Endodermal cell (in vitro differentiated cells): ENCODE results near the gene RNF224. TPM values are rescaled to one million over a fixed set of nuclear protein-coding genes. Genes with fewer than 3 reads are reported as not detected.

ENCODE experiments used
- DNase-seq: peaks from one replicate; pipeline ENCODE4 v3.0.0-alpha.2; 2017
- H3K27ac ChIP-seq: 2 replicates; pipeline ENCODE4 v1.5.1; 2013; ENCODE audit warnings: mild to moderate bottlenecking, low read depth, low read length, moderate library complexity
- H3K27me3 ChIP-seq: 2 replicates; pipeline ENCODE4 v1.6.1; 2013; ENCODE audit warnings: mild to moderate bottlenecking, low read length, moderate library complexity; ENCODE audit not compliant: insufficient read depth, control insufficient read depth, poor library complexity, severe bottlenecking
- H3K36me3 ChIP-seq: 2 replicates; pipeline ENCODE4 v1.7.0; 2013; ENCODE audit warnings: mild to moderate bottlenecking, low read length, moderate library complexity; ENCODE audit not compliant: control insufficient read depth, insufficient read depth
- H3K4me1 ChIP-seq: one replicate; pipeline ENCODE4 v1.7.0; 2013; ENCODE audit warnings: low read length; ENCODE audit not compliant: control insufficient read depth, insufficient read depth
- H3K4me3 ChIP-seq: 2 replicates; pipeline ENCODE4 v1.5.1; 2013; ENCODE audit warnings: mild to moderate bottlenecking, low read length, moderate library complexity
- H3K9ac ChIP-seq: 2 replicates; pipeline ENCODE4 v1.6.1; 2013; ENCODE audit warnings: mild to moderate bottlenecking, low read length, moderate library complexity; ENCODE audit not compliant: poor library complexity, severe bottlenecking; ENCODE audit errors: extremely low read depth
- H3K9me3 ChIP-seq: 2 replicates; pipeline ENCODE4 v1.6.1; 2013; ENCODE audit warnings: mild to moderate bottlenecking, low read length, moderate library complexity; ENCODE audit not compliant: control insufficient read depth
- H3K27ac Mint-ChIP-seq: 2 replicates; pipeline ENCODE4 v1.8.0; 2020; ENCODE audit warnings: mixed read lengths
- H3K27me3 Mint-ChIP-seq: 2 replicates; pipeline ENCODE4 v1.8.0; 2021; ENCODE audit warnings: mild to moderate bottlenecking, mixed read lengths; ENCODE audit not compliant: insufficient read depth
- H3K36me3 Mint-ChIP-seq: 2 replicates; pipeline ENCODE4 v1.8.0; 2020; ENCODE audit warnings: low read depth, mixed read lengths
- H3K4me1 Mint-ChIP-seq: 2 replicates; pipeline ENCODE4 v1.8.0; 2020; ENCODE audit warnings: mixed read lengths
- H3K4me3 Mint-ChIP-seq: 2 replicates; pipeline ENCODE4 v1.8.0; 2020; ENCODE audit warnings: mild to moderate bottlenecking, moderate library complexity, mixed read lengths
- H3K9me3 Mint-ChIP-seq: 2 replicates; pipeline ENCODE4 v1.8.0; 2020; ENCODE audit warnings: mild to moderate bottlenecking, mixed read lengths
- WGBS, 2 experiments: methylation state at CpG; one replicate each; pipeline versions ENCODE4 v1.1.5 to v1.1.7; 2013; ENCODE audit warnings: missing lambda C conversion rate in 2 of 2, mixed read lengths in 1 of 2; ENCODE audit not compliant: insufficient coverage in 1 of 2, insufficient read length in 1 of 2; 5-methylcytosine and 5-hydroxymethylcytosine counted together
- long read RNA-seq, 4 experiments: library from polyadenylated mRNA in 2 of 4; library from RNA in 1 of 4; library from capped mRNA in 1 of 4; stranded (forward) in 3 of 4; unstranded in 1 of 4; transcript quantifications; one replicate each; pipeline ENCODE4 v2.0.0, GENCODE V29; 2020 to 2021; ENCODE audit warnings: inconsistent platforms in 1 of 4
- polyA plus RNA-seq, 2 experiments: library from polyadenylated mRNA; stranded (reverse); fragments of 50-300 nt; gene quantifications; one replicate each; pipeline ENCODE4 v1.2.3, GENCODE V29; 2013
- total RNA-seq, 2 donors: library from RNA; stranded (reverse); fragmentation: NEBNext Ultra II Directional in 1 of 2; extraction: Animal tissue kit (Norgen Biotek cat#: 25700) in 1 of 2; gene quantifications; 2 replicates in 1 of 2; 3 replicates in 1 of 2; pipeline ENCODE4 v1.2.1, GENCODE V29; 2021
- TF ChIP-seq, protein P1 (sequence below): fragments of 200-600 bp; sonication (generic); conservative IDR thresholded peaks from 2 replicates; pipeline ENCODE4 v1.5.0; 2021; ENCODE audit warnings: antibody characterized with exemption, mild to moderate bottlenecking

The RNF224 gene
- under 1 TPM; 0.24 to 0.38 TPM for total RNA-seq
- polyA plus RNA-seq (2013, experiment 1 of 2): not detected
- not detected for polyA plus RNA-seq (2013, experiment 2 of 2)
- long read RNA-seq, experiment 1: 0 reads
- long read RNA-seq, experiment 2: 0 reads
- long read RNA-seq, experiment 3: 0 reads
- long read RNA-seq, experiment 4: 0 reads

DNA sequence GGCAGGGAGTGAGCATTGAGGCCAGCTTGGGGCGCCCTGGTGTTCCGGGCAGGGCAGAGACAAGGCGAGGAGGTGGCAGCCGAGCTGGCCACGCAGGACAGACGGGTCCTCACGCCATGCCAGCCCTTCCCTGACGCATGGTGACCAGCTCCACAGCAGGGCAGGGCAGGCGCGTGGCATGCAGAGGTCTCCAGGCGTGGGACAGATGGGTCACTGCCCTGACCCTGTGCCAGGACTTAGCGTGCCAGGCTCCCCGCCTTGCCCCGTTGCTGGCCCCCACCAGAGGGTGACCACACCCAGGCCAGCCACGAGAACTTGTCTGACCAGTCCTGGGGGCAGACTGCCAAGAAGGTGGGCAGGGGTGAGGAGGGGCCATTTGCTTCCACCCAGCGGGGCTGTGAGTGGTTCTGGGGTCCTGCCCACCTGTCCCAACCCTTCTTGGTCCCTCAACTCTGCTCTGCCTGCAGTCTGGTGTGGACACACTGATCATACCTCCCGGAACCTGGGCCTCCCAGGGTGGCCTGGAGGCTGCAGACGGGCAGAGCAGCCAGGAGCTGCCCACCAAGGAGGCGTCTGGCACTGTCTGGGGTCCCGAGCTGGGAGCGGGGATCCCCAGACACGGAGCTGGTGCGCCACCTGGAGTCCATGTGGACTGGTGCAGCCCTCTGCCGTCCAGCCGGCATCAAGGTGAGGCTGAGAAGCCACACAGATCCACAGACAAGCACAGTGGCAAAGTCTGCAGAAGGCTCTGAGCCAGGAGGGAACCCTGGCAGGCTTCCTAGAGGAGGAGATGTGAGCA, at the start of gene RNF224:
Gene RNF224, plus strand, starts transcription at position 449 of the 799 bp plus-strand sequence. CDS start 834 bp downstream, outside the sequence.
- WGBS, 2 experiments: 60 to 62% methylated on average over 22 to 25 of the region's 25 CpGs
- no peaks in the 10 kb centered on the region for H3K36me3 ChIP-seq
- H3K4me1 Mint-ChIP-seq: peaks cover 2% of the 10 kb centered on the region
- H3K4me3 Mint-ChIP-seq: no peak within 1 kb of the TSS
- H3K9me3 Mint-ChIP-seq: no peaks in the 10 kb centered on the region
- DNase-seq: peak; percentile 96
- H3K9ac ChIP-seq: no peak within 1 kb of the TSS
- H3K27me3 ChIP-seq: no peaks in the 10 kb centered on the region
- peak within 1 kb of the TSS; percentile 81 for H3K27ac Mint-ChIP-seq
- no peaks in the 10 kb centered on the region for H3K27me3 Mint-ChIP-seq
- no peak within 1 kb of the TSS for H3K27ac ChIP-seq
- no peaks in the 10 kb centered on the region for H3K4me1 ChIP-seq
- no peaks in the 10 kb centered on the region for H3K9me3 ChIP-seq
- TF ChIP-seq, protein P1, sequence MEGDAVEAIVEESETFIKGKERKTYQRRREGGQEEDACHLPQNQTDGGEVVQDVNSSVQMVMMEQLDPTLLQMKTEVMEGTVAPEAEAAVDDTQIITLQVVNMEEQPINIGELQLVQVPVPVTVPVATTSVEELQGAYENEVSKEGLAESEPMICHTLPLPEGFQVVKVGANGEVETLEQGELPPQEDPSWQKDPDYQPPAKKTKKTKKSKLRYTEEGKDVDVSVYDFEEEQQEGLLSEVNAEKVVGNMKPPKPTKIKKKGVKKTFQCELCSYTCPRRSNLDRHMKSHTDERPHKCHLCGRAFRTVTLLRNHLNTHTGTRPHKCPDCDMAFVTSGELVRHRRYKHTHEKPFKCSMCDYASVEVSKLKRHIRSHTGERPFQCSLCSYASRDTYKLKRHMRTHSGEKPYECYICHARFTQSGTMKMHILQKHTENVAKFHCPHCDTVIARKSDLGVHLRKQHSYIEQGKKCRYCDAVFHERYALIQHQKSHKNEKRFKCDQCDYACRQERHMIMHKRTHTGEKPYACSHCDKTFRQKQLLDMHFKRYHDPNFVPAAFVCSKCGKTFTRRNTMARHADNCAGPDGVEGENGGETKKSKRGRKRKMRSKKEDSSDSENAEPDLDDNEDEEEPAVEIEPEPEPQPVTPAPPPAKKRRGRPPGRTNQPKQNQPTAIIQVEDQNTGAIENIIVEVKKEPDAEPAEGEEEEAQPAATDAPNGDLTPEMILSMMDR: peak; percentile 96
- H3K4me3 ChIP-seq: no peak within 1 kb of the TSS
- H3K36me3 Mint-ChIP-seq: no peaks in the 10 kb centered on the region

DNA sequence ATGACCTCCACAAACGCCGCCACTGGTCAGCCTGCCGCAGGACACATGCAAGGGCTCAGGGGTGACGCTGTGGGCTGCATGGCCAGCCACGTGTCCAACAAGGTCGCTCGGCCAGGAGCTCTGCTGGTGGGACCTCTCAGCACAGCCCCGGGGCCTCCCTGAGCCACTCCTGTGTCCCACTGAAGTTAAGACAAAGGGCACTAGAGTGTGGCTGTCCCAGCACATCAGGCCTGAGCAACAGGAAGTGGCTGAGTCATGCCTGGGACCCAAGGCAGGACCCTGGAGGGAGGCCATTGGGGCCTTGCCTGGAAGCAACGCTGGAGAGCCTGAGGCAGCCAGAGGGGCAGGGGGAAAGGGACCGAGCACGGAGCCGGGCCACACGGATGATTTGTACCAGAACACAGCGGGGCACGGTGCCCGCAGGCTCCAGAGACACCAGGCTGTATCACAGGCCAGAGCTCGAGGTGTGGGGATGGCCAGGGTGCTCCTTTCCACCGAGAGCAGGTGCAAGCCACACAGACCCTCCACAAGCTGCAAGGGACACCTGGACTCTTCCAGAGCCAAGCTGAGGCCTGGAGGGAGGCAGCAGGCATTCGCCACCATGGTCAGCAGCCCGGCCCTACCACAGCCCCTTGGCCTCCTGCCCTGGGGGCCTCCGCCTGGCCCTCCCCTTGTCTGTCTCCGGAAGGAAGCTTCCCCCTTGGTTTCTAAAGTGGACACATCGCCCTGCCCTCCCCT, 48.9 kb upstream of the RNF224 start:
- no peaks in the 10 kb centered on the region for H3K4me1 ChIP-seq
- no peaks in the 10 kb centered on the region for H3K9me3 ChIP-seq
- no peak overlapping the region for H3K4me3 ChIP-seq
- TF ChIP-seq, protein P1: no peak
- Mint-ChIP-seq H3K4me1 (no peaks in the 10 kb centered on the region), H3K27me3 (peaks cover 2% of the 10 kb centered on the region), H3K36me3 (peaks cover 14% of the 10 kb centered on the region), H3K9me3 (no peaks in the 10 kb centered on the region), H3K4me3 (no peak overlapping the region), H3K27ac (no peak overlapping the region)
- H3K36me3 ChIP-seq: peaks cover 4% of the 10 kb centered on the region
- no peak overlapping the region for H3K9ac ChIP-seq
- DNase-seq: no peak
- 95 to 96% methylated on average over 9 to 23 of the region's 23 CpGs for WGBS, 2 experiments
- H3K27me3 ChIP-seq: peaks cover 26% of the 10 kb centered on the region
- H3K27ac ChIP-seq: no peak overlapping the region

DNA sequence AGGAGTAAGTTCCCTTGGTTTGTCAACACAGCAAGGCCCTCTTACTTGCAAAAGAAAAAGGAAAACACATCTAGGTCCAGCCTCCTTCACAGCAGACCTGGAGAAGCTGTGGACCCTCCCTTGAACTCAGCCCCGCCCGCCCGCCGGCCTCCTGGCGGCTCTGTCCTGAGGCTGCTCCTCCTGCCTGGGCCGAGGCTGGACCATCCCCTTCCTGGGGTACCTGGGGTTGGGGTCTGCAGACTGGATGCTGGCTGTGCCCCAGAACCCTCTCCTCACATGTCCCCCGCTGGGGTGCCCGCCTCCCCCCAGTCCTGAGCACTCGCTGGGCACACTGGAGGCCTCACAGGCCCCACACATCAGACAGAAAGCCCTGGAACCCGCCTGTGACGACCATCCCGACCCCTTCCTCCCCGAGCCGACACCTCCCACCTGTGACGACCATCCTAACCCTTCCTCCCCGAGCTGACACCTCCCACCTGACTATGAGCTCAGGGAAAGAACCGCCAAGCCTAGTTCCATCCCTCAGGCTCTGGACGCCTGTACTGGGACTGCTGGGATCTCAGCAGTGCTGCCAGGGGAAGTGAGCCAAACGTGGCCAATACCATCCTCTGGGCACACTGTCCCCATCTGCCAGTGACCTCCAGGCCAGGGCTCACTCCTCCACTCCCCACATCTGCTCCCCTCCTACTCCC, 48.2 kb upstream of the RNF224 start:
- no peak overlapping the region for H3K27ac ChIP-seq
- Mint-ChIP-seq H3K36me3 (peaks cover 21% of the 10 kb centered on the region), H3K9me3 (no peaks in the 10 kb centered on the region), H3K27ac (no peak overlapping the region), H3K27me3 (no peaks in the 10 kb centered on the region), H3K4me1 (no peaks in the 10 kb centered on the region), H3K4me3 (no peak overlapping the region)
- H3K4me3 ChIP-seq: no peak overlapping the region
- no peaks in the 10 kb centered on the region for H3K4me1 ChIP-seq
- no peaks in the 10 kb centered on the region for H3K9me3 ChIP-seq
- peaks cover 7% of the 10 kb centered on the region for H3K36me3 ChIP-seq
- no peak for DNase-seq
- peaks cover 19% of the 10 kb centered on the region for H3K27me3 ChIP-seq
- WGBS, 2 experiments: 93 to 99% methylated on average over 13 to 19 of the region's 19 CpGs
- TF ChIP-seq, protein P1: no peak
- H3K9ac ChIP-seq: no peak overlapping the region
